HCT116 (cell line): ENCODE results near the gene HHLA2. TPM values are rescaled to one million over a fixed set of nuclear protein-coding genes. Genes with fewer than 3 reads are reported as not detected.

Experiments used
- ATAC-seq: fragments of 200-7000 bp; cut with Tn5 transposase; 2 replicates; pipeline ENCODE4 v1.9.1; 2020; ENCODE audit warnings: mild to moderate bottlenecking, moderate library complexity
- BruUV-seq: library from RNA; stranded (reverse); fragments of 400-500 nt; replicated peaks from 2 replicates; lab custom pipeline; 2021; lab: Mats Ljungman, UMichigan
- CTCF ChIA-PET: fragments of 300-600 bp; sonication (Branson Sonifier 250); formaldehyde crosslinking; loops from one replicate; lab custom pipeline; 2021; ENCODE audit warnings: antibody characterized with exemption; lab: Charles Lee
- POLR2A ChIA-PET: fragments of 300-600, 350-600 bp; sonication (Branson Sonifier 250); formaldehyde crosslinking; loops from one replicate; lab custom pipeline; 2021; ENCODE audit warnings: antibody characterized with exemption; lab: Charles Lee
- RAD21 ChIA-PET, 2 experiments: fragments of 300-600 bp; sonication (Branson Sonifier 250); formaldehyde crosslinking; loops; one replicate each; lab custom pipeline; 2023; ENCODE audit warnings: low total read pairs in 2 of 2; ENCODE audit not compliant: uncharacterized antibody in 2 of 2, unreplicated experiment in 2 of 2, low non-redundant PET in 1 of 2; lab: Charles Lee
- DNase-seq: peaks from one replicate; pipeline ENCODE4 v3.0.0-alpha.2; 2010; ENCODE audit warnings: low read depth, low spot score
- H2AFZ ChIP-seq: fragments of 200-600 bp; shearing (Covaris generic), sonication (generic); 2 replicates; pipeline ENCODE4 v1.6.1; 2017; ENCODE audit warnings: low read depth, mixed run types, mixed read lengths, antibody characterized with exemption, low read length; ENCODE audit not compliant: poor library complexity, severe bottlenecking
- H3K27ac ChIP-seq: 2 replicates; pipeline ENCODE4 v1.5.1; 2012; ENCODE audit warnings: low read depth, low read length
- H3K27me3 ChIP-seq: fragments of 200-600 bp; sonication (generic); 2 replicates; pipeline ENCODE4 v1.6.1; 2016; ENCODE audit warnings: mixed run types, low read length, mixed read lengths; ENCODE audit not compliant: insufficient read depth
- H3K36me3 ChIP-seq, 2 experiments: fragments of 200-500 bp in 1 of 2; fragments of 200-600 bp in 1 of 2; sonication (Bioruptor generic) in 1 of 2; sonication (generic) in 1 of 2; 2 replicates each; pipeline versions ENCODE4 v1.5.1 to v1.6.1; 2014 to 2016; ENCODE audit warnings: low read length in 2 of 2, inconsistent platforms in 1 of 2, mixed read lengths in 1 of 2, mixed run types in 1 of 2; ENCODE audit not compliant: insufficient read depth in 2 of 2, control insufficient read depth in 1 of 2
- H3K4me1 ChIP-seq, 2 experiments: fragments of 200-600 bp in 1 of 2; sonication (generic) in 1 of 2; 2 replicates each; pipeline versions ENCODE4 v1.5.1 to v1.6.1; 2012 to 2017; ENCODE audit warnings: low read length in 2 of 2, inconsistent platforms in 1 of 2, mild to moderate bottlenecking in 1 of 2, mixed read lengths in 1 of 2, mixed run types in 1 of 2, moderate library complexity in 1 of 2; ENCODE audit not compliant: insufficient read depth in 2 of 2, control insufficient read depth in 1 of 2
- H3K4me2 ChIP-seq: fragments of 200-600 bp; sonication (generic); 2 replicates; pipeline ENCODE4 v1.6.1; 2017; ENCODE audit warnings: mixed run types, low read length, mixed read lengths
- H3K4me3 ChIP-seq, 2 experiments: fragments of 200-600 bp in 1 of 2; sonication (generic) in 1 of 2; replicated peaks in 1 of 2; 2 replicates each; pipeline ENCODE4 v1.5.1; 2011 to 2016; ENCODE audit warnings: low read length in 2 of 2, control low read depth in 1 of 2, low read depth in 1 of 2, mild to moderate bottlenecking in 1 of 2, mixed read lengths in 1 of 2, mixed run types in 1 of 2
- H3K79me2 ChIP-seq: fragments of 200-600 bp; sonication (generic); 2 replicates; pipeline ENCODE4 v1.6.1; 2017; ENCODE audit warnings: mild to moderate bottlenecking, mixed run types, low read length, moderate library complexity, mixed read lengths; ENCODE audit not compliant: insufficient read depth
- H3K9ac ChIP-seq: fragments of 200-600 bp; sonication (generic); 2 replicates; pipeline ENCODE4 v1.6.1; 2016; ENCODE audit warnings: low read length, mixed read lengths
- H3K9me2 ChIP-seq: fragments of 200-600 bp; sonication (generic), shearing (Covaris generic); 2 replicates; pipeline ENCODE4 v1.6.1; 2017; ENCODE audit warnings: mixed run types, mild to moderate bottlenecking, moderate library complexity; ENCODE audit not compliant: insufficient read depth
- H3K9me3 ChIP-seq, 2 experiments: fragments of 200-500 bp in 1 of 2; fragments of 200-600 bp in 1 of 2; sonication (Bioruptor generic) in 1 of 2; sonication (generic) in 1 of 2; 2 replicates each; pipeline ENCODE4 v1.6.1; 2014 to 2017; ENCODE audit warnings: low read length in 2 of 2, mixed read lengths in 2 of 2, inconsistent platforms in 1 of 2, low read depth in 1 of 2, mild to moderate bottlenecking in 1 of 2, mixed run types in 1 of 2, moderate library complexity in 1 of 2; ENCODE audit not compliant: control insufficient read depth in 1 of 2, insufficient read depth in 1 of 2
- H4K20me1 ChIP-seq: fragments of 200-600 bp; sonication (generic), shearing (Covaris generic); 2 replicates; pipeline ENCODE4 v1.6.1; 2017; ENCODE audit warnings: mixed run types, mild to moderate bottlenecking, moderate library complexity; ENCODE audit not compliant: insufficient read depth
- EGR1 ChIP-seq: IDR thresholded peaks from 2 replicates; pipeline ENCODE4 v1.6.1; 2012; ENCODE audit warnings: low read depth
- EZH2 ChIP-seq: fragments of 200-600 bp; sonication (generic); IDR thresholded peaks from 2 replicates; pipeline ENCODE4 v1.6.1; 2017; ENCODE audit warnings: antibody characterized with exemption, mixed run types
- SIN3A ChIP-seq: IDR thresholded peaks from 2 replicates; pipeline ENCODE4 v1.6.1; 2012; ENCODE audit warnings: low read depth
- ZFX ChIP-seq: fragments of 450-650 bp; IDR thresholded peaks from 2 replicates; pipeline ENCODE4 v1.6.1; 2017
- intact Hi-C: fragments of 100-400 bp; cut with micrococcal nuclease; formaldehyde crosslinking; loops from 2 replicates; pipeline ENCODE4 v1.10.0; 2022
- total RNA-seq: library from RNA; stranded (reverse); gene quantifications from one replicate; pipeline ENCODE4 v1.2.1, GENCODE V29; 2021; ENCODE audit not compliant: unreplicated experiment

Gene HHLA2
- total RNA-seq, 1 experiment from 2014 or later = not detected

DNA sequence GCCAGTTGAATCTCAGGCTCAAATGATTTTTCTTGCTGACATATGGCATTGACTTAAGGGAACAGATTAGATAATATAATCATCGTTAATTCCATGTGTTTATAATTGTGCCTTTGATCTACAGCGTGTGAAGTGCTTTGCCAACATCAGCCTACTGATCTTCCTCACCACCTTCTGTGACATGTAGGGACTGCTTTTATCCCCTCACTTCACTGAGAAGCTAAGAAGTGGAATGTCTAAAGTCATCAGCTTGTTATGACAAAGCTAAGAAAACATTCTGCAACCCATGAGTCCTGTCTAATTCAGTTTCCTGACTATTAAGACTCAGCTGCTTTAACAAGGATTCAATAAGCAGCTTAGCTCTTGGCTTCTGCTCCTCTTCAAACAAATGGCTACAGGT, 108.0 kb downstream of the HHLA2 start:
- H3K36me3 ChIP-seq = no peaks in the 10 kb centered on the region
- no peaks in the 10 kb centered on the region for H3K79me2 ChIP-seq
- RAD21 ChIA-PET = interaction anchor here in 1 of 2 experiments (0.6 kb wide), 1 partner anchor 677 kb away, joined by 5 read pairs; no protein-coding TSS in a partner anchor
- H3K4me3 ChIP-seq = no peak overlapping the region
- H3K4me1 ChIP-seq = no peaks in the 10 kb centered on the region
- H3K9ac ChIP-seq = no peak overlapping the region
- no peaks in the 10 kb centered on the region for H3K9me3 ChIP-seq
- H3K9me2 ChIP-seq = no peaks in the 10 kb centered on the region
- no peak overlapping the region for H3K4me2 ChIP-seq
- H2AFZ ChIP-seq = no peak overlapping the region
- POLR2A ChIA-PET = no interaction called here
- no peaks in the 10 kb centered on the region for H4K20me1 ChIP-seq
- no peak for DNase-seq
- intact Hi-C loops = no loop called here
- no TSS peak for BruUV-seq
- ATAC-seq = no peak
- no peak overlapping the region for H3K27ac ChIP-seq
- TF ChIP-seq SIN3A (no peak), EGR1 (no peak)
- no peaks in the 10 kb centered on the region for H3K27me3 ChIP-seq
- CTCF ChIA-PET = no interaction called here

GRCh38 chr3:108406063-108406660, 109.8 kb downstream of the HHLA2 start:
- Histone ChIP-seq H2AFZ (no peak overlapping the region), H3K79me2 (no peaks in the 10 kb centered on the region), H3K9ac (no peak overlapping the region), H4K20me1 (no peaks in the 10 kb centered on the region), H3K27me3 (no peaks in the 10 kb centered on the region), H3K9me3 (no peaks in the 10 kb centered on the region), H3K36me3 (no peaks in the 10 kb centered on the region), H3K4me3 (no peak overlapping the region), H3K4me1 (no peaks in the 10 kb centered on the region), H3K4me2 (no peak overlapping the region), H3K27ac (no peak overlapping the region), H3K9me2 (no peaks in the 10 kb centered on the region)
- ATAC-seq (peak; percentile 60), DNase-seq (no peak)
- intact Hi-C loops = loop anchor here (1.0 to 5.0 kb wide), 4 partner anchors 253 to 1169 kb away; no protein-coding TSS in a partner anchor
- CTCF ChIA-PET = interaction anchor here (1.3 to 1.4 kb wide), 2 partner anchors 252 to 468 kb away, joined by 6 to 7 read pairs; no protein-coding TSS in a partner anchor
- TF ChIP-seq EZH2 (no peak), ZFX (no peak)
- POLR2A ChIA-PET = no interaction called here
- BruUV-seq = no TSS peak
- RAD21 ChIA-PET = no interaction called here
